SIG-M5 treated with dmso at 0.1 percent for 504 hours (cell line): ENCODE data around the gene MBD3L3.
"Not testable (repeated sequence)": the region's sequence is repeated elsewhere in the genome, so short reads cannot be mapped to it uniquely, and the experiment has no call there.

ENCODE experiments used
- DNase-seq: peaks from one replicate; lab custom pipeline; 2025; ENCODE audit not compliant: unreplicated experiment; lab: John Stamatoyannopoulos, UW

The MBD3L3 gene

GRCh38 chr19:7058576-7058975 is at the start of gene MBD3L3:
TSS of gene MBD3L3 (minus strand) at chr19:7058676. CDS start at chr19:7058605, 71 bp downstream.
- DNase-seq, result not testable (repeated sequence)

DNA sequence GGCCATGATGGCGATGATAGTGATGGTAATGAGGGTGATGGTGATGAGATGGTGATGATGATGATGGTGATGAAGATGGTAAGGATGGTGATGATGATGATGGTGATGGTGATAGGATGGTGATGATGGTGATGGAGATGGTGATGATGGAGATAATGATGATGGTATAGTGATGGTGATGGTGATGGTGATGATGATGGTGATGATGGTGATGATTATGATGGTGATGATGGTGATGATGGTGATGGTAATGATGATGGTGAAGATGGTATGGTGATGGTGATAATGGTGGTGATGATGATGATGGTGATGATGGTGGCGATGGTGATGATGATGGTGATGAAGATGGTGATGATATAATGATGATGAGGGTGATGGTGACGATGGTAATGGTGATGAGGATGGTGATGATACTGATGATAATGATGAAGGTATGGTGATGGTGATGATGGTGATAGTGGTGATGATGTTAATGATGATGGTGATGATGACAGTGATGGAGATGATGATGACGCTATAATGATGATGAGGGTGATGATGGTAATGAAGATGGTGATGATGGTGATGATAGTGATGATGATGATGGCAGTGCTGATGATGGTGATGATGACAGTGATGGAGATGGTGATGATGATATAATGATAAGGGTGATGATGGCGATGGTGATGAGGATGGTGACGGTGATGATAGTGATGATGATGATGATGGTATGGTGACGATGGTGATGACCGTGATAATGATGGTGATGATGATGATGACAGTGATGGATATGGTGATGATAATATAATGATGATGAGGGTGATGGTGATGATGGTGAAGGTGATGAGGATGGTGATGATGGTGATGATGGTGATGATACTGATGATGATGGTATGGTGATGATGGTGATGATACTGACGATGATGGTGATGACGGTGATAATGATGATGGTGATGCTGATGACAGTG is 48.5 kb upstream of the MBD3L3 start:
- no peak for DNase-seq

DNA sequence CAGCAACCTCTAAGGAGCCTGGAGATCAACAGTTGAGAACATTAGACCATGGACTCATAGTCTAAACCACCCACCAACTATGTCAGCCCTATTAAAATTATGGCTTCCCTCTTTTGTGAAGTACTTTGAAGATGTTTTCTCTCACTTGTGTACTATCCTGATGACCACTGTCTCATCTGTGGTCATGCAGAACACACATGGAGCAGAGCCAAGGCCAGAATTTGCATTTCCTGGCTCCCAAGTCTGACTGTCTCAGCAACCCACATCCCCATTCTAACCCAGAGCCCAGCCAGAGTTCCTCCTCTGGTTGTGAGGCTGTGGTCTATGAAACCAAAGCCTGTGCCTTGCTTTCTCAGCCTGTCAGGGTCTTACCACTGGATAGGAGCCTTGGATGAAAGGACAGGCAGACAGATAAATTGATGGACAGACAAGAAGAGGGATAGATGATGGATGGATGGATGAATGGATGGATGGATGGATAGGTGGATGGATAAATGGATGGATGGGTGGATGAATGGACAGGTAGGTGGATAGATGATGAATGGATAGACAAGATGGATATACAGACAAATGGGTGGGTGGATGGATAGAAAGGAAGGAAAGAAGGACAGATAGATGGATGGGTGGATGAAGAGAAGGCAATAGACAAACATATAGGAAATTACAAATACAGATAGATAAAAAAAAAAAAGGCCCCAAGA is 46.4 kb upstream of the MBD3L3 start:
- DNase-seq, result no peak

- DNase-seq, result no peak
Measured at GRCh38 chr19:7101498-7102253, 43.2 kb upstream of the MBD3L3 start.

- no peak for DNase-seq
Measured at GRCh38 chr19:7099597-7099921, 41.1 kb upstream of the MBD3L3 start.

DNA sequence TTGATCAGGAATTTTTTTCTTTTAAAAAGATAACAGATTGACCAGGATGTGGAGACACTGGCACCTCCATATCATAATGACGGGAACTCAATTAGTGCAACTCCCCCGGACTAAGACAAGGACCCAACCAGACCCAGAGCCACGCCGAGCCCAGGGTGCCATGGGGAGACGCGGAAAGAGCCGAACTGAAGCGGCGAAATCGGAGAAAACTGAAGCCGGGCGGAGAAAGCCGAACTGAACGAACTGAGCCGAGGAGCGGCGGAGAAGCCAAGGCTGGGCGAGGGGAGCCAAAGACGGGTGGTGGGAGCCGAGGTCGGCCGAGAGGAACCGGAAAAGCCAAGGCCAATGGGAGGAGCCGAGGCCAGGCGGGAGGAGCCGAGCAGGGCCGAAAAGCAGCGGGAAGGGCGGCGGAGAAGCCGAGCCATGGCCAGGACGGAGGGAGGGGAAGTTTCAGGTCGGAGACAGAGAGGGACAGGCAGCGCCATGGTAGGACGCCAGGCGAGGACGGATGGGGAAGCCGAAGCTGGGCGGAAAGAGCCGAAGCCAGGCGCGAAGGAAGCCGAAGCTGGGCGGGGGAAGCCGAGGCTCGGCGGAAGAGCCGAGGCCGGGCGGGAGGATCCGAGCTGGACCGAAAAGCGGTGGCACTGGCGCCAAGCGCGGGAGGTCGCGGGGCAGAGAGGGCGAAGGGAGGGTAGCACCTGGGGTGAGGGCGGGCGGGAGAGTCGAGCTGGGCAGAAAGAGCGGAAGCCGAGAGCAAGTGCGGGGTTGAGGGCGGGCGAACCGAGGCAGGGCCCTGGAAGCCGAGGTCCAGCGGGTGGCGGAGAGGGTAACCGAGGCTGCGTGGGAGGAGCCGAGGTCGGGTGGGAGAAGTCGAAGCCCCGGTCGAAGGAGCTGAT is 40.5 kb upstream of the MBD3L3 start:
- peak; percentile 84 for DNase-seq

- no peak for DNase-seq
Measured at GRCh38 chr19:7098096-7098495, 39.6 kb upstream of the MBD3L3 start.

DNA sequence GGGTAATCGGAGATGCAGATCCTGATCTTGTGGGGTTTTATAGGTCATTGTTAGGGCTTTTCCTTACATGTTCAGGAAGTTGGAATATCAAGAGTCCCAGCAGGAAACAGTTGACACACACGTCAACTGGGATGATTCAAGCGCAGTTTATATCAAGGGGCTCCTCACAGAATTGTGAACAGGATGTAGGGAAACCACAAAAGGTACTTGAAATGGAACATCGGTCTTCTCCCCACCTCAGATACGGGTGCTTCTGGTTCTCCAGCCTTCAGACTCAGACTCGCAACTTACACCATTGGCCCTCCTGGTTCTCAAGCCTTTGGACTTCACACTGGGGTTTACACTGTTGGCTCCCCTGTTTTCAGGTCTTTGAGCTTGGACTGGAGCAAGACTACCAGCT is 30.5 kb upstream of the MBD3L3 start:
- no peak for DNase-seq

DNA sequence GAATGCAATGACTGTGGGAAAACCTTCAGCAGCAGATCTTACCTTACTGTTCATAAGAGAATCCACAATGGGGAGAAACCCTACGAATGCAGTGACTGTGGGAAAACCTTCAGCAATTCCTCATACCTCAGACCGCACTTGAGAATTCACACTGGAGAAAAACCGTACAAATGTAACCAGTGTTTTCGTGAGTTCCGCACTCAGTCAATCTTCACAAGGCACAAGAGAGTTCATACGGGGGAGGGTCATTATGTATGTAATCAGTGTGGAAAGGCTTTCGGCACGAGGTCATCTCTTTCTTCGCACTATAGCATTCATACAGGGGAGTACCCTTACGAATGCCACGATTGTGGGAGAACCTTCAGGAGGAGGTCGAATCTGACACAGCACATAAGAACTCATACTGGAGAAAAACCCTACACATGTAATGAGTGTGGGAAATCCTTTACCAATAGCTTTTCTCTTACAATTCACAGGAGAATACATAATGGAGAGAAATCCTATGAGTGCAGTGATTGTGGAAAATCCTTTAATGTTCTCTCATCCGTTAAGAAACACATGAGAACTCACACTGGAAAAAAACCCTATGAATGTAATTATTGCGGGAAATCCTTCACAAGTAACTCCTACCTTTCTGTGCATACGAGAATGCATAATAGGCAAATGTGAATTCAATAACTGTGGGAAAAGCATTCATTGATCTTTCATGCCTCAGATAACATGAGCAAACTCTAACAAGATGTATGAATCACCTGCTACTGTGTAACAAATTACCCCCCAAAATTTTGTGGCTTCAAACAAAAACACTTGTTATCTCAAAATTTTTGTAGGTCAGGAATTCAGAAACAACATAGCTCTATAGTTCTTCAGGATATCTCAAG is 24.8 kb upstream of the MBD3L3 start:
- DNase-seq, result no peak

- no peak for DNase-seq
Measured at GRCh38 chr19:7078008-7078407, 19.5 kb upstream of the MBD3L3 start.

DNA sequence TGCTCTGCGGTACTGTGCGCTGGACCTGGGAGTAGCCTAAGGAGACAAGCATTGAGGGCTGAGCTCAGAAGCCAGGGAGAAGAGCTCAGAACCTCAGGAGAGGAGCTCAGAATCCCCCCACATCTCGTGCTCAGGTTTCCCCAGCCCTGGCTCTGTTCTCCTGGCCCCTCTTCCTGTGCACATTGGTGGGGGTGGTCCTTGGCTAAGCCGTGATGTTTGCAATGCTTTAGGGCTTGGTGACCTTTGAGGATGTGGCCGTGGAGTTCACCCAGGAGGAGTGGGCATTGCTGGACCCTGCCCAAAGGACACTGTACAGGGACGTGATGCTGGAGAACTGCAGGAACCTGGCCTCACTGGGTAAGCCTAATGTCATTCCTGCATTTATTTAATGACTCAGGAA is 17.7 kb upstream of the MBD3L3 start:
- no peak for DNase-seq

- no peak for DNase-seq
Measured at GRCh38 chr19:7074705-7075282, 16.3 kb upstream of the MBD3L3 start.

DNA sequence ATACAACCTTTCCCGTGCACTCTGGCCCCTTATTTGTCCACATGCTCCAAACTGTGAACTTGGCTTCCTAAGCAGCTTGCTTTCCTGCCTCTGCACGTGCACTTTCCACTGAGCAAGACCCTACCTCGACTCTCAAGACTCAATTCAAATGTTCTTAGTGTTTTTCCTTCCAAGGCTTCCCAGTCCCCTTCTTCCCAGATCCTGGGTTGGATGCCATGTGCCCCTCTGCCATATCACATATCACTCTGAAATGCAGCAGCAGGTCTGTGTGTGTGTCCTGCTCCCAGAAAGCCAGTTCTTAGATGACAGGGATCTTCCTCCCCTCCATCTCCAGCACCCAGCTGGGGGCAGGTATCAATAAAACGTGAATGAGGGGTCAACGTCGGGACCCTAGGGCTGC is 14.1 kb upstream of the MBD3L3 start:
- DNase-seq, result no peak

DNA sequence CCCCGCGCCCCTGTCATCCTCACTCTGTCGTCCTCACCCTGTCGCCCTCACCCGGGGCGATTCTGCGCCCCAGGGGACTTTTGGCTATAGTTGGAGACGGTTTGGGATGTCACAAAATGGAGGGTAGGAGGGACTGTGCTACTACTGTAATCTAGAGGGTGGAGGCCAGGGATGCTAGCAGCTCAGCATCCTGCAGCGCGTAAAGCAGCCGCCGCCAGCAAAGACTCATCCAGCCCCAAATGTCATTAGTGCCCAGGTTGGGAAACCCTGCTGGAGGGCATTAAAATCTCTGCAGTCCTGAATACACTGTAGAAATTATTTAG is 11.4 kb upstream of the MBD3L3 start:
- DNase-seq, result no peak

DNA sequence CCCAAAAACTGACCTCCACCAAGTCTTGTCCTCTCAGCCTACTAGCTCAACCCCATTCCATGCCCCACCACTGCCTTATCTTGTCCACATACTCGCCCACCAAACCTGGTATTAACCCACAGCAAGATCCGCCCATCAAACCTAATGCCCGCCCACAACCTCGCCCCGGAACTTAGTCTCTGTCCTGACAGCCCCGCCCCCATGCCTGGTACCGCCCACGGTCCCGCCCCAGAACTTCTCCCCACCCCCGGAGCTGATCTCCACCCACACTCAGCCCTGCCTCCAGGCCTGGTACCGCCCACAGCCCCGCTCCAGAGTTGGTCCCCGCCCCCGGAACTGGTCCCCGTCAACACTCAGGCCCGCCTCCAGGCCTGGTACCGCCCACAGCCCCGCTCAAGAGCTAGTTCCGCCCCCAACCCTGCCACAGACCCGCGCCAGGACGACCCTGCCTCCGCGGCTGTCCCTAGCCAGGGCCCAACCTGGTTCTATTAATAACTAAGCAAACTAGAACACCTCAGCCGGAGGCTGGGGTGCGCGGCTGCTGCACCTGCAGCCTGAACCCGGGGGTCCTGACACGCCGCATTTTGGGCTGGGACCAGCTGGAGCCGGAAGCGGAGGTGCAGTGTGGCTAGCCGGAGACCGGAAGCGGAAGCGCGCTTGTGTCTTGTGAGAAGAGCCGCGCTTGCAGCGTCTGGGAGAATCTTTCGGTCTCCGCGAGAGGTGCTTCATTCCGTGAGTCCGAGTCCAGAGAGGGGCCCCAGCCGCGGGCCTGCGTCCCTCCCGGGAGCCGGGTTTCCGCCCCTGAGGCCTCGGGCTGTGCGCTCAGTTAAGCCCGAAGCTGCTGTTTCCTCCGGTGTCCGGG is 10.8 kb upstream of the MBD3L3 start, which contains the start of gene ZNF557:
Gene ZNF557, plus strand, starts transcription at position 662 of the 862 bp plus-strand sequence. CDS start 5,372 bp downstream, outside the sequence.
- DNase-seq, result peak; percentile 87

- no peak for DNase-seq
Measured at GRCh38 chr19:7068599-7068998, 10.1 kb upstream of the MBD3L3 start.

DNA sequence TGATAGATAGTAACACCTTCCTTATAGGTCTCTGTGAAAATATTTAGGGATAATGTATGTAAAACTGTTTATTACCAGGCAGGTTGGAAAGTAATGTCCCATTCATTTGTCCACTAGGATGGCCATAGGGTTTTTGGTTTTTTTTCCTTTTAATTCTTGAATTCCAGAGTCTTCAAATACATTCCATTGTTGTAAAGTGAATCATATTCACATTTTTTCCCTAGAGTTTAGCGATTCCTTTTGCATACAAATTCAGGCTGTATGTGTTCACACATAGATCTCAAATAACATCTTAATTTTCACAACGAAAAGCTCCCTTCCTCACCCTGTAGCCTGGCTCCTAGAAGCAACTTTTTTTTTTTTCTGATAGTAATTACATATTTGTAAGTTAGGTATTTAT is 9.2 kb upstream of the MBD3L3 start:
- no peak for DNase-seq

- not testable (repeated sequence) for DNase-seq
Measured at GRCh38 chr19:7067122-7067521, 8.6 kb upstream of the MBD3L3 start.
